Ishikawa (cell line): Measurements from ENCODE around the gene TRIO.

Experiments
- CEBPB ChIP-seq: IDR thresholded peaks from 2 replicates; pipeline ENCODE4 v1.6.1; 2012
- CREB1 ChIP-seq: IDR thresholded peaks from 2 replicates; pipeline ENCODE4 v1.6.1; 2012; ENCODE audit warnings: low read depth
- EGR1 ChIP-seq: IDR thresholded peaks from 2 replicates; pipeline ENCODE4 v1.6.1; 2012
- EP300 ChIP-seq: IDR thresholded peaks from 2 replicates; pipeline ENCODE4 v1.6.1; 2012; ENCODE audit warnings: borderline replicate concordance
- FOXM1 ChIP-seq: IDR thresholded peaks from 2 replicates; pipeline ENCODE4 v1.6.1; 2012; ENCODE audit warnings: low read depth, borderline replicate concordance
- MAX ChIP-seq: IDR thresholded peaks from 2 replicates; pipeline ENCODE4 v1.6.1; 2012
- NFIC ChIP-seq: IDR thresholded peaks from 2 replicates; pipeline ENCODE4 v1.6.1; 2012
- RAD21 ChIP-seq: IDR thresholded peaks from 2 replicates; pipeline ENCODE4 v1.6.1; 2012; ENCODE audit warnings: low read depth
- REST ChIP-seq: IDR thresholded peaks from 2 replicates; pipeline ENCODE4 v1.6.1; 2012; ENCODE audit warnings: low read depth, mild to moderate bottlenecking
- TAF1 ChIP-seq: IDR thresholded peaks from 2 replicates; pipeline ENCODE4 v1.6.1; 2012; ENCODE audit warnings: low read depth, mild to moderate bottlenecking
- TCF12 ChIP-seq: IDR thresholded peaks from 2 replicates; pipeline ENCODE4 v1.6.1; 2012; ENCODE audit warnings: low read depth
- TEAD4 ChIP-seq: IDR thresholded peaks from 2 replicates; pipeline ENCODE4 v1.6.1; 2012
- USF1 ChIP-seq: IDR thresholded peaks from 2 replicates; pipeline ENCODE4 v1.6.1; 2012
- YY1 ChIP-seq: IDR thresholded peaks from 2 replicates; pipeline ENCODE4 v1.6.1; 2012; ENCODE audit warnings: low read depth
- ZBTB7A ChIP-seq: IDR thresholded peaks from 2 replicates; pipeline ENCODE4 v1.6.1; 2012; ENCODE audit warnings: low read depth

The TRIO gene

GRCh38 chr5:14415024-14415697 lies 272.0 kb downstream of the TRIO start:
- no peak for TF ChIP-seq RAD21
- TF ChIP-seq CREB1: no peak
- no peak for TF ChIP-seq YY1

- TF ChIP-seq REST (no peak), EP300 (no peak), EGR1 (no peak), FOXM1 (no peak), YY1 (no peak), USF1 (no peak), MAX (no peak), TAF1 (no peak)
Observed at GRCh38 chr5:14415698-14416074, 272.5 kb downstream of the TRIO start.

- TF ChIP-seq EP300 (no peak), NFIC (no peak), TCF12 (no peak), USF1 (no peak), TEAD4 (no peak), ZBTB7A (no peak), YY1 (no peak), TAF1 (no peak), CEBPB (no peak), CREB1 (no peak), MAX (no peak), RAD21 (no peak), EGR1 (no peak), REST (no peak), FOXM1 (no peak)
Observed at GRCh38 chr5:14416621-14417275, 273.6 kb downstream of the TRIO start.

GRCh38 chr5:14417276-14417730 lies 274.2 kb downstream of the TRIO start:
- no peak for TF ChIP-seq TAF1

GRCh38 chr5:14417792-14418765 lies 274.9 kb downstream of the TRIO start:
- no peak for TF ChIP-seq CEBPB
- TF ChIP-seq EGR1: no peak
- no peak for TF ChIP-seq NFIC
- no peak for TF ChIP-seq EP300
- no peak for TF ChIP-seq FOXM1
- no peak for TF ChIP-seq TCF12
- no peak for TF ChIP-seq TAF1
- no peak for TF ChIP-seq MAX
- TF ChIP-seq USF1: no peak
- TF ChIP-seq YY1: no peak
- TF ChIP-seq TEAD4: no peak
- no peak for TF ChIP-seq RAD21
- no peak for TF ChIP-seq REST
- TF ChIP-seq CREB1: no peak
- TF ChIP-seq ZBTB7A: no peak
